HG03095 (cell line): ENCODE data around the gene RHOBTB3.

ENCODE experiments used
- ATAC-seq: cut with Tn5 transposase; IDR thresholded peaks from one replicate; pipeline ENCODE4 v1.9.1; 2021; ENCODE audit warnings: moderate library complexity; ENCODE audit not compliant: unreplicated experiment

RHOBTB3 gene

DNA sequence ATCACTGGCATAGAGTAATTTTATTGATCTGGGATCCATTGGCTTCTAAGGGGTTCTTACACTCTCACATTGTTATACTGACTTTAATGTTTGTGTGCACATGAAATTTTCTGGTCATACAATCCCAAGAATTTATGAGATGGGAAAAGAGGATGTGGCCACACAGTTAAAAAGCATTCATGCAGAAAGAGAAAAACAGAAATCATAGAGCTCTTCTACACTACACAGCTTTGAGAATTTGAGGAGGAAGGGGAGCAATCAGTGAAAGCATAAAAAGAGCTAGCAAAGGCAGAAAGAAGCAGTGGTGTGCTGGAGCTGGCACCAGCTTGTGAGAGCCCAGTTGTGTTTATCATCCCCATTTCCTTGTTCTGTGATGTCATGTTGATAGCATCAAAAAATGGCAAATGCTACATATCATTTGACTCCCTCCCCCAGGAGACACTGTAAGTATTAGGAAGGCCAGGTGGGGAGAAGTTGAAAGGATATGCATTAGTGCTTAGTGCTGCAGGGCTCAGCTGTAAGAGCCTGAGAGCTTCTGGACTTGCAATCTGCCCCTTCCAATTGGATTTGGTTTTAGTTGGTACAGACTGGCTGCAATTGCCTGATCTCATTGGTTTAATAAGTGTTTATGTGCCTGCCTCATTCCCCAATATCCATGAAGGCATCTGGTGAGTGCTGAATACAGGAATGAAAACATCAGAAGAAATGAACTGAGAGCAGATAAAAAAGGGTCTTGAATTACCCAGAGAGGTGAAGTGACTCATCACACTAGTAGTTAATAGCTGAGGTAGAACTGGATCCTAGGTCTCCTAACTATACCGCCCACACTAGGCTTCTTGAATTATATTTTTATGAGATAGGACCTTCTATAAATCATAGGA, 30.9 kb downstream of the RHOBTB3 start:
- ATAC-seq: no peak

GRCh38 chr5:95762652-95763041, 31.5 kb downstream of the RHOBTB3 start:
- ATAC-seq: no peak

GRCh38 chr5:95763941-95764340, 32.8 kb downstream of the RHOBTB3 start:
- ATAC-seq: no peak

- ATAC-seq: no peak
Measured at GRCh38 chr5:95768731-95769130, 37.6 kb downstream of the RHOBTB3 start.

GRCh38 chr5:95770830-95771708, 39.9 kb downstream of the RHOBTB3 start:
- ATAC-seq: no peak

DNA sequence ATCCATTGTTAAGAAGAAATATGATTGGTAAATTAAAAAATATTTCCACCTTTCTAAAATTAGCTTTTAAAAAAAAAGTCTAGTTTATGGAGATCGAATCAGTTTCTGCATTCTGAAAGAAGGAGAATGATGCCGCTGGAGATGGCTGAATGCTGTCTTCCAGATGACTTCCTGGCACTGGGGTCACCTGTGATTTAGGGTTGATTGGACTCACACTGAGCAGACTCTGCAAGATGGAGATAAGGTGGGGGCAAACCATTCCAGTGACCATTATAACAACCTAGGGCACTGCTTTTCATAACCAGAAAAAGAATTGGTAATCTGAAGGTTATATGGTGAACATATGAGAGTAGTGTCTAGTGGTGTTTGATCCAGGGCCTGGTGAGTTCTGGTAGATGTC, 40.8 kb downstream of the RHOBTB3 start:
- ATAC-seq: no peak

GRCh38 chr5:95773335-95774059, 42.4 kb downstream of the RHOBTB3 start:
- no peak for ATAC-seq

- no peak for ATAC-seq
Measured at GRCh38 chr5:95777441-95777840, 46.3 kb downstream of the RHOBTB3 start.

- no peak for ATAC-seq
Measured at GRCh38 chr5:95778713-95779436, 47.7 kb downstream of the RHOBTB3 start.

DNA sequence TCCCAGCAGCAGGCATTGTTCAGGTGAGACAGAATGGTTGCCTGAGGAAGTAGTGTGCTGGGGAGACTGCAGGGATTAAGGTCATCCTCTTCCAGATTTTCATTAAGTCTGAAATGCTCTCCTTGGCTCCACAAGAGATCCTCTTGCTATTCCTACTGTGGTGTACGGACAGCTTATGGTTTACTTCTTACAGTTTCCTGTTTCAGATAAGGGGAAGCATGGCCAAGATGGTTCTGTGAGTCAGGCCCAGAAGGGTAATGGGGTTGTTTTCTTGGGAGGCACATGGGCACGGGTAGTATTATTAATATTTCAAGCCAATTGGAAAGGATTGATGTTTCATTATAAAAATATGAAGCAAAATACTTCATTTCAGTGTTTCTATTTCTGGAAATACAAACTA, 48.5 kb downstream of the RHOBTB3 start:
- ATAC-seq: no peak

DNA sequence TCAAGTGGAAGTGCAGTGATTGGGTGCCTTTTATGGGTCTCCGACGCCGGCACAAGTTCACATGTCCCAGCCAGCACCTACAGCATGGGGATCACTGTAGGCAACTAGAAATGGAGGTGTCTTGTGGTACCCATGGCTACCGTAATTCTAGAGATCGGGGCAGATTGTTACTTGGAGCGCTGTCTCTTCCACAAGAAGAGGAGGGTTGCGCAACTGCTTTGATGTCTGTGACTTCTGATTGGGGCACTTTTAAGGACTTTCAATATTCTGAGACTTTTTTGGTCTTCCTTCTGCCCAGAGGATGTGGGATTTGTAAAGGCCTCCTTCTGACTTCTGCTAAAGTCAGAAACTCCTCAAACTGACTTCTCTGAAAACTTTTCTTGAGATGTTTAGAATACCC, 49.5 kb downstream of the RHOBTB3 start:
- ATAC-seq: no peak

- peak; percentile 94 for ATAC-seq
Measured at GRCh38 chr5:95781101-95781583, 50.0 kb downstream of the RHOBTB3 start.

- no peak for ATAC-seq
Measured at GRCh38 chr5:95782181-95782580, 51.0 kb downstream of the RHOBTB3 start.

GRCh38 chr5:95783661-95784060, 52.5 kb downstream of the RHOBTB3 start:
- ATAC-seq: no peak

- no peak for ATAC-seq
Measured at GRCh38 chr5:95784514-95785302, 53.6 kb downstream of the RHOBTB3 start.

DNA sequence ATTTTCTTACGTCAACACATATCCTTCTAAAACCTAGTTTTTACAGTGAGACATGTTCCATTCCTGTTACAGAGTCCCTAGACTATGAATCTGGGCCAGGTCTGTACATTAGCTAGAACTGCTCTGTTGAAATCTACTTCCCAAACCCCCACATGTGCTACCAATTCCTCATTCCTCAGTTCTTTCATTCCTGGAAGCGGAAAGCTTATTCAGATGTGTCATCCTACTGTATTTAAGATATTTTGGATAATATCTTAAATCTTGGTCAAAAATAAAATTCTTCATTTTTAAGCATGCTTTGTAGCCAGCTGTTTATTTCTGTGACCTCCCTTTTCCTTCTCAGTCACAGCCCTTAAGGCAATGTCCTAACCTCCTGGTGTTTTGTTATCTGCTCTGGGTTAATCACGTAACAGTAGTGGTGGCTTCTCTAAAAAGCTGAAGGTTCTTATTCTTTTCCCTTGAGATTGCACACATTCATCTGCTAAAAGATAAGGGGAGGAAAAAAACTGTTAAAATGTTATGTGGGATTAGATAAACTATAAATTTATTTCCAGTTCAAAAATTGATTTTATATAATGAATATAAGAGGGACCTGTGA, 55.8 kb downstream of the RHOBTB3 start:
- ATAC-seq: no peak

DNA sequence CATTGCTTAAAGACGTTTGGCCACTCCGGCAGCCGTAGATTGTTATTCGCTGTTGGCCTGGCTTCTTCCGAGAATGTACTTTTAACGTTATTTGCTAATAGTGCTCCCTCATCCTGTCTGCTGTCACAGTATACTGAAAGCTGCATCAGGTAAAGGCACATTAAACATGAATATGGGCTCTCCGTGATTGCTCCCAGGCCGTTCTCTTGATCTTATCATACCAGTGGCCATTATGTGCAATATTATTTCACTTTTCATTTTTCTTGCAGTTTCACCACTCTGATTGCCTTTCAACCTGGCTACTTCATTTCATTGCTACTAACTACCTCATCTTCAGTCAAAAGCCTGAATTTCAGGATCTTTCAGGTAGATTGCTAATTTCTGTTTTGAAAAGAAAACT, 57.4 kb downstream of the RHOBTB3 start:
- no peak for ATAC-seq

DNA sequence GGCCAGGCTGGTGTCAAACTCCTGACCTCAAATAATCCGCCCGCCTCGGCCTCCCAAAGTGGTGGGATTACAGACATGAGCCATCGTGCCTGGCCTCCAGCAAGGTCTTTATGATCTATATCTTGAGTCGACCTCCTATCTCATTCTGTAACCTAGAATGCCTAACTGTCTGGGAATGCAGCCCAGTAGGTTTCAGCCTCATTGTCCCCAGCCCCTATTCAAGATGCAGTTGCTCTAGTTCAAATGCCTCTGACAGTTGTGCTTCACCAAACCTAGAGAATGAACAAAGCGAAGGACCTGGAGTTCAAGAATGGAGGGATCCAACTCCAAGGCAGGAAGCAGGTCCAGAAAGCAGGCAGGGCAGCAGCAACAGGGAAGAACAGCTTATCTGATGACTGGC, 60.6 kb downstream of the RHOBTB3 start:
- no peak for ATAC-seq

DNA sequence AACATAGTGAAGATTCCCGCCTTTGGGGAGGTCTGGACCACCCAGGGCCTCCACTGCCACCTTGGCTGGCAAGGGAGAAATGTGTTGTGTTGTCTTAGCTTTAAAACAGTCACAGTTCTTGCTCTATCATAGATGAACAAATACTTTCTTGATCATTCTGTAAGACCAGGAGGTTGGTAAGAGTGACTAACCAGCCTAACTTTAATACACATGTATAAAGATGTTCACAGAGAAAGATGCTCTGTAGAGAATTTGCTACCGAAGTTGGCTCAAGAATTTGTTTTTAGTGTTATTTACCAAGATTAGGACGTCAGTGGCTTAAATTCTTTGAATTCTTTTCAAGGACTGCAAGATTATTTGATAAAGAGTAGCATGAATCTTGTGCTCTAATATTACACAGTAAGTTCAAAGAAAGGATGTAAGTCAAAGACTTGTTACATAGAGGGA, 63.0 kb downstream of the RHOBTB3 start:
- ATAC-seq: no peak
